NCI-H2196 treated with DMSO at 0.1 percent for 48 hours (cell line): Measurements from ENCODE around the gene IL17RA.

Experiments
- DNase-seq: peaks from one replicate; lab custom pipeline; 2025; ENCODE audit not compliant: unreplicated experiment; lab: John Stamatoyannopoulos, UW

The IL17RA gene

GRCh38 chr22:17079572-17079971, 5.2 kb upstream of the IL17RA start:
- no peak for DNase-seq

- no peak for DNase-seq
Observed at GRCh38 chr22:17083255-17083654, 1.5 kb upstream of the IL17RA start.

DNA sequence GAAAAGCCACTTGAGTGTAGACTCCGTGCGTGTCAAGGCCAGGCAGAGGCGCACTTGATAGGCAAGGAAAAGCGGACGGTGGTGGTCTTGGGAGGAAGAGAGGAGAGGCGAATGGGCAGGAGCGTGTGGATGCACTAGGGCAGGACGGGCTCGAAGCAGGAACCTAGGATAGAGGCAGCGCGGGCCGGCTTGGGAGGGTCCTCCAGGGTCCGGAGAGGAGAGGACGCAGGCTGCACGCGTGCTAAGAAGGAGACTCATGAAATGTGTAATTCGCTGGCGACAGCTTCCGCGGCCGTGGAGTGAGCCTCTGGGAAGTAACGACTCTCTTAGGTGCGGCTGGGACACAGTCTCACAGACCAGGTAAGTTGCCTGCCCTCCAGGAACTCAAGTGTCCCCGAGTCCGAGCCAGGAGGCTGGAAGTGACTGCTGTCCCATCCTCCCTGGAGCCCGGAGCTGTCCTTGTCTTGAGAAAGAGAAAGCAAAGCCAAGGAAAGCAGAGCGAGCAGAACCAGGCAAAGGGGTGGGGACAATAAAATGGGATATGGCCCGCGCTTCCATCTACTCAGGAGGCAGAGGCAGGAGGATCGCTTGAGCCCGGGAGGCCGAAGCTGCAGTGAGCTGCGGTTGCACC, 874 bp upstream of the IL17RA start:
- no peak for DNase-seq

DNA sequence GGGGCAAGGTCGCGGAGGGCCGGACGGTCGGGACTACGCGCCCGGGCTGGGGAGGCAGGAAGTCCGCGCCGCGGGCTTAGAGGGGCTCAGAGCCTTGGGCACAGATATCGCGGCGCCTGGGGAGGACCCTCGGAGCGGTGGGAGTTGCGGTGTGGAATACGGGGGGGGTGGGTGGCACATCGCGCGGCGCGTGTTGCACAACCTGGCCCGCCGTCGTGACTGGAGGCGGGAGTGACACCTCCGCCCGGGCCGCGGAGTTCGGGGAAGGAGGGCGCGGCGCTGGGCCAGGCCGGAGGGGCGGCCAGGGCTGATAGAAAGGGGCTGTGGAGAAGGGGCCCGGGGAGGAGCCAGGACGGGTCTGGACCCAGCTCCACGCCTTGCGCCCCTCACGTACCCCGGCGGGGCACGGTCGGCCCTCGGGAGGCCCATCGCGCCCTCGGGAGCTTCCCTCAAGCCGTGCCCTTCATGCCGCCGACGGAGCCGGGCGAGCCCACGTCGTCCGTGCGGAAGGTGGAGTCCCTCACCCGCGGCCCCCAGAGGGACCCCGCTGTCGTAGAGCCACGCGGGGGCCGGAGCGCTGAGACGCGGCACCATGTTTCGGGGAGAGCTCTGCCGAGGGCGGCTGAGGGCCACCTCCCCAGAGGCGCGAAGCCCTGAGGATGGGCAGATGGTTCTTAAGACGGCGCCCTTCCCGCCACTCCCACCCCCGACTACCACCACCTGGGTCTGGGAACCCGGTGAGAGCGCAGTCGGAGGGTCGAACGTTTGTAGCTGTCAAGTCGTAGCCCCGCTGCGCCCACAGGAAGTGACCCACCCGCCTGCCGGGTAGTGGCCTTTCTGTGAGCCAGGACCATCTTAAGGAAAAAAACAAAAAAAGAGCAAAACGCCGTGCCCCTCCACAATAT, 729 bp downstream of the IL17RA start:
- DNase-seq, result no peak

DNA sequence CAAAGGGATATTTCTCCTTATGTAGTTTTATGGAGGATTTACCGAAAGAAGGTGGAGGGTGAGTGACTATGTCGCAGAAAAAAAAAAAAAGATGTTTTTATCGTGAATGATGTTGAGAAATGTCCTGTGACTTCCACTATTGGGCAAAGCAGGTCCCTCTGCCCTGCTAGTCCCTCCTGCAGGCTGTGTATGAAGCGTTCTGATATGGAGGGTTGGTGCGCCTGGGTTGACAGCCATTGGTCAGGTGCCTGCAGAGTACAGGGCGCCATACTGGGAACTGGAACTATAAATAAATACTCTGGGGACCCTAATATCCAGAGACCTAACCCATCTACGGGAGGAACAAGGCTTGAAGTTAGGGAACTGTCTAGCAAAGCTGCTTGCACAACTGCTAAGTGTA, 1.5 kb downstream of the IL17RA start:
- DNase-seq, result no peak

GRCh38 chr22:17086788-17087497, 2.1 kb downstream of the IL17RA start:
- no peak for DNase-seq

DNA sequence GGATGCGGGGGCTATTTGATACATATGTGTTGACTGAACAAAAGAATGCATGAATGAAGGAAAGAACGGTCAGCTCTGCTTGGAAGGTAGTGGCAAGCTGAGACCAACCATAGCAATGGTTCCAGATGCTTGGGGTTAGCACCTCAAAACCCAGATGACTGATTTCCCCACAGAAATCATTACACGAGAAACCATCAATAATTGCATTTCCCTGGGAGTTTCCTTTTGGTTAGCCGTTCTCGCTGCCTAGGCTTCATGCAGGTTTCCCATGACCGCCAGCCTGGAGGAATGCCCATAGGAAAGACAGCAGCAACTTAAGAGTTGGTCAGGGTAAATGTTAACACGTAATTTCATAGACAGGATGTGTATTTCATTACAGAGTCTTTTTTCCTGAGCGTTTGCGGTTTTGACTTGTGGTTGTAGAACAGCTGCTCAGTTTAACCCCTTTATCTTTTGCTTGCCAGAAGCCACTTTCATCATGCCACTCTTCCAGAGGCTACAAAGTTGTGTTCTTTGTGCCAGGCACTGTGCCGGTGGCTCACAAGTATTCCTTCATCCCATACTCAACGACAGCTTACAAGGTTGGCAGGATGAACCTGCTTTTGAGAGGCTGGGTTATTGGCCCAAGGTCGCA, 2.8 kb downstream of the IL17RA start:
- no peak for DNase-seq

GRCh38 chr22:17090550-17090949, 5.8 kb downstream of the IL17RA start:
- no peak for DNase-seq

DNA sequence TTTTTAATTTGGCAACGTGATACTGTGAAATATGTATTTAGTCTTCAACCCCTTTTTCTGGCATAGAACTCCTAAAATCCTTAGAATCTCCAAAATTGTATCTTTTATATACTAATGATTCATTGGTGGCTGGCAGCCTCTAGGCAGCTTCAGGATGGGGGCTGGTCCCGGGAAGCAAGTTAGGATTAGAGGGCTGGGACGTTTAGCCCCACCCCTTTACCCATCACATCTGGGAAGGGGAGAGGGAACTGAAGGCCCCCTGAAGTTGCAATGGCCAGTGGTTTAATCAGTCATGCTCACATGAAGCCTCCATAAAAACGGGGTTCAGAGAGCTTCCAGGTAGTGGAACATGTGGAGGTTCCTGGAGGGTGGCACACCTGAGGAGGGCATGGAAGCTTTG, 7.1 kb downstream of the IL17RA start:
- no peak for DNase-seq

DNA sequence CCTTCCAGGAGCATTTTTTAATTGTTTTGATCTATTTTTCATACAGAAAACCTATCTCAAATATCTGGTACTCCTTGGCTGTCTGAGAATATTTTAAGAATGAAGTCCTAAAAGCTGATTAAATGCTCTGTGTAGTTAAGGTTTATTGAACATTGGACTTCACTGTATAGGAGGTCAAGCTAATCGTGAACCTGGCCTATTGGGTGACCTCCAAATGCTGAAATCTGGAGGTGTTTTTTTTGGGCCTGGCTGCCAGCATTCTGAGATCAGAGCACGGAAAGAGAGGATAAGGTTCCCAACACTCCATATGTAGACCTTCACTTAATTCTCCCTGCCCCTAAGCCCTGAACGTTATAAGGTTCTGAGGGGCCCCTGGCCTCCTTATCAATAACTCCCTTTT, 8.3 kb downstream of the IL17RA start:
- no peak for DNase-seq

DNA sequence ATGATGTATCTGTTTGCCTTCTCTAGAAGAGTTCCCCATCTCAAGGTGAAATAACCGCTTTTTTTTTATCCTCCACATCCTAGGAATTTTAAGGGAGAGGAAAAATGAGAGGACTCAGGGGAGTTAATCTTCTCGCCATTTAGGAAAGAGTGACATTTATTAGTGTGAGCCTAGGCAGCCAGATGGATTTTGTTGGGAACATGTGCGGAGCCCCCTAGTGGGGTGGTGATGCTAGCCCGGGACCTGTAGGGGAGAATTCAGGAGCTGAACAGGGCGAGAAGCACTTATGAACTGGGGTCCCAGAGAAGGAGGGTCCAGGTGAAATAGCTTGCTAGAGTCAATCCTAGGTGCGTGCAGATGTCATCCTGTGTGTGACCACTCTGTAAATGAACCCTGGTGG, 10.7 kb downstream of the IL17RA start:
- no peak for DNase-seq

- DNase-seq, result no peak
Observed at GRCh38 chr22:17096071-17096470, 11.3 kb downstream of the IL17RA start.

DNA sequence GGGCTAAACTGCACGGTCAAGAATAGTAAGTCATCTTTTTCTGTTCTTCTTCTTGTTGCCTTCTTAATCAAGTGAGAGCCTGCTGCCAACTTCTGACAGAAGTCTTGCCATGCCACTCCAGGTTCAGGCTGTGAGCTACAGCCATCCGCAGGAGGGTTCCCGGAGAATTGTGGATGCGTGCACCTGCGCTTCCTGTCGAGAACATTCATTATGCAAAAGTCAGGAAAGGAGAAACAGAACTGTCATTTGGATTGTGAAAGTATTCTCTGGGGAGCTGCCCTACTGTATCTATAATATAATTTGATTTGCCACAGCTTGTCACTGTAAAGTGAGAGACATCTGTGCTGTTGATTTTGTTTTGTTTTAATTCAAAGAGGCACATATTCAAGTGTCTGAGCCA, 12.3 kb downstream of the IL17RA start:
- DNase-seq, result no peak

GRCh38 chr22:17097701-17098100, 12.9 kb downstream of the IL17RA start:
- no peak for DNase-seq

- no peak for DNase-seq
Observed at GRCh38 chr22:17098379-17098819, 13.6 kb downstream of the IL17RA start.

- no peak for DNase-seq
Observed at GRCh38 chr22:17100621-17101020, 15.8 kb downstream of the IL17RA start.

DNA sequence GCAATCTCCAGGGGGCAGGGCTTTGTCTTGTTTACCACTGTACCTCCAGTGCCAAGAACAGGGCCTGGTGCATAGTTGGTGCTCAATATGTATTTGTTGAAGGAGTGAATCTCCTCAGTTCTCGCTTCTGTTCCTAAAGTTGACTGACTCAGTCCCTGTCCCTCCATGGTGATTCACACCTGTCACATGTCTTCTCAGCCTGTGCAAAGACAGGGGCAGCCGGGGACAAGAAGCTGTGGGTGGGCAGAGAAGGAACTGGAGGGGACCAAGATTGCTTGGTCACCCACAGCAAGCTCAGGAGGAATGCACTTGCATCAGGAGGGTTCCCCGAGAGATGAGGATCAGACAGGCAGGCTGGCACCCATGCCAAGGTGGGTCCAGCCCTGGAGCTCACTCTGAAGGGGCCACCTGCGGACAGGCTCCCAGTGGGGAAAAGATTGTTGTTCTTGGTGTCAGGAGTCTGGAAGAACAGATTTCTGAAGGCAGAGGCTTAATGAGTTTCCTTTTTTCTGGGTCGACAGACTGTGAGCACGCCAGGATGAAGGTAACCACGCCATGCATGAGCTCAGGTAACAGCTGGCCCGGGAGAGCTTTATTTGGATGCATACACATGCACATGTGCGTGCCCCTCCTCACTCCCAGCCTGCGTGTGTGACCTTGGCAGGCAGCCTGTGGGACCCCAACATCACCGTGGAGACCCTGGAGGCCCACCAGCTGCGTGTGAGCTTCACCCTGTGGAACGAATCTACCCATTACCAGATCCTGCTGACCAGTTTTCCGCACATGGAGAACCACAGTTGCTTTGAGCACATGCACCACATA, 16.9 kb downstream of the IL17RA start:
- DNase-seq, result no peak

GRCh38 chr22:17102297-17102667, 17.5 kb downstream of the IL17RA start:
- DNase-seq, result no peak

DNA sequence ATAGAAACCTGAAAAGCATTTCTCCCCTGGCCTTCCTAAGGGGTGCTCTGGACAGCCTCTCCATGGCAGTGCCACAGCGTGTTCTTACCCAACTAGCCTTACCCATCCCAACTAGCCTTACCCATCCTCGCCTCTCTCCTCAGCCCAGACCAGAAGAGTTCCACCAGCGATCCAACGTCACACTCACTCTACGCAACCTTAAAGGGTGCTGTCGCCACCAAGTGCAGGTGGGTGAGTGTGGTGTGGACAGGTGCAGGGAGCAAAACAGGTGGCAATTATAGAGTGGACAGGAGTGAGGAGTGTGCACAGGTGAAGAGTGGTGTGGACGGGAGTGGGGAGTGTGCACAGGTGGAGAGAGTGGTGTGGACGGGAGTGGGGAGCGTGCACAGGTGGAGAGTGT, 18.6 kb downstream of the IL17RA start:
- no peak for DNase-seq

- no peak for DNase-seq
Observed at GRCh38 chr22:17104336-17104935, 19.6 kb downstream of the IL17RA start.
